Measurements from ENCODE around the gene OVOL3.
"Not testable (repeated sequence)": the region's sequence is repeated elsewhere in the genome, so short reads cannot be mapped to it uniquely, and the experiment has no call there.

OVOL3 gene

GRCh38 chr19:36110487-36111199, at the start of gene OVOL3:
Gene OVOL3, plus strand, starts transcription at chr19:36111143. Its CDS starts 60 bp downstream, at chr19:36111203.
- Histone ChIP-seq H3K27me3 (replicated peaks; ENCODE audit: control insufficient read depth, insufficient read depth, low read length) (no peaks in the 10 kb centered on the region), H3K36me3 (ENCODE audit: control insufficient read depth, insufficient read depth, low read length, severe bottlenecking) (peaks cover 9% of the 10 kb centered on the region), H3K4me1 (ENCODE audit: control insufficient read depth, insufficient read depth, low read length) (peaks cover 9% of the 10 kb centered on the region), H3K9ac (ENCODE audit: low read length) (no peak within 1 kb of the TSS), H3K4me3 (ENCODE audit: low read length) (no peak within 1 kb of the TSS), H3K9me3 (ENCODE audit: control insufficient read depth, low read length) (no peaks in the 10 kb centered on the region)
- no peak for DNase-seq (ENCODE audit: low read depth)

GRCh38 chr19:36061367-36061766, 49.6 kb upstream of the OVOL3 start:
- Histone ChIP-seq H3K36me3 (ENCODE audit: control insufficient read depth, insufficient read depth, low read length, severe bottlenecking) (no peaks in the 10 kb centered on the region), H3K9me3 (ENCODE audit: control insufficient read depth, low read length) (no peaks in the 10 kb centered on the region), H3K9ac (ENCODE audit: low read length) (no peak overlapping the region), H3K4me3 (ENCODE audit: low read length) (no peak overlapping the region), H3K4me1 (ENCODE audit: control insufficient read depth, insufficient read depth, low read length) (peaks cover 2% of the 10 kb centered on the region), H3K27me3 (replicated peaks; ENCODE audit: control insufficient read depth, insufficient read depth, low read length) (no peaks in the 10 kb centered on the region)
- no peak for DNase-seq (ENCODE audit: low read depth)

GRCh38 chr19:36064826-36065225, 46.1 kb upstream of the OVOL3 start:
- no peaks in the 10 kb centered on the region for H3K9me3 ChIP-seq (ENCODE audit: control insufficient read depth, low read length)
- DNase-seq (ENCODE audit: low read depth) = no peak
- no peak overlapping the region for H3K9ac ChIP-seq (ENCODE audit: low read length)
- no peaks in the 10 kb centered on the region for H3K27me3 ChIP-seq (replicated peaks; ENCODE audit: control insufficient read depth, insufficient read depth, low read length)
- no peaks in the 10 kb centered on the region for H3K36me3 ChIP-seq (ENCODE audit: control insufficient read depth, insufficient read depth, low read length, severe bottlenecking)
- no peak overlapping the region for H3K4me3 ChIP-seq (ENCODE audit: low read length)
- peaks cover 2% of the 10 kb centered on the region for H3K4me1 ChIP-seq (ENCODE audit: control insufficient read depth, insufficient read depth, low read length)

- Histone ChIP-seq H3K4me1 (ENCODE audit: control insufficient read depth, insufficient read depth, low read length) (peaks cover 7% of the 10 kb centered on the region), H3K4me3 (ENCODE audit: low read length) (no peak overlapping the region), H3K9ac (ENCODE audit: low read length) (no peak overlapping the region), H3K9me3 (ENCODE audit: control insufficient read depth, low read length) (no peaks in the 10 kb centered on the region), H3K36me3 (ENCODE audit: control insufficient read depth, insufficient read depth, low read length, severe bottlenecking) (no peaks in the 10 kb centered on the region), H3K27me3 (replicated peaks; ENCODE audit: control insufficient read depth, insufficient read depth, low read length) (no peaks in the 10 kb centered on the region)
- DNase-seq (ENCODE audit: low read depth) = no peak
These were observed 43.3 kb upstream of the OVOL3 start for GRCh38 chr19:36067681-36068080.

GRCh38 chr19:36068810-36069499, 42.0 kb upstream of the OVOL3 start:
- not testable (repeated sequence) for H3K27me3 ChIP-seq (replicated peaks; ENCODE audit: control insufficient read depth, insufficient read depth, low read length); H3K4me3 ChIP-seq (ENCODE audit: low read length); H3K9me3 ChIP-seq (ENCODE audit: control insufficient read depth, low read length); H3K9ac ChIP-seq (ENCODE audit: low read length); DNase-seq (ENCODE audit: low read depth); H3K36me3 ChIP-seq (ENCODE audit: control insufficient read depth, insufficient read depth, low read length, severe bottlenecking); H3K4me1 ChIP-seq (ENCODE audit: control insufficient read depth, insufficient read depth, low read length)

- Histone ChIP-seq H3K36me3 (ENCODE audit: control insufficient read depth, insufficient read depth, low read length, severe bottlenecking) (no peaks in the 10 kb centered on the region), H3K9ac (ENCODE audit: low read length) (no peak overlapping the region), H3K4me1 (ENCODE audit: control insufficient read depth, insufficient read depth, low read length) (peaks cover 4% of the 10 kb centered on the region), H3K9me3 (ENCODE audit: control insufficient read depth, low read length) (no peaks in the 10 kb centered on the region), H3K27me3 (replicated peaks; ENCODE audit: control insufficient read depth, insufficient read depth, low read length) (no peaks in the 10 kb centered on the region), H3K4me3 (ENCODE audit: low read length) (no peak overlapping the region)
- DNase-seq (ENCODE audit: low read depth) = no peak
These were observed 38.9 kb upstream of the OVOL3 start for GRCh38 chr19:36072081-36072480.

GRCh38 chr19:36073121-36073876, 37.6 kb upstream of the OVOL3 start:
- no peaks in the 10 kb centered on the region for H3K9me3 ChIP-seq (ENCODE audit: control insufficient read depth, low read length)
- peaks cover 4% of the 10 kb centered on the region for H3K4me1 ChIP-seq (ENCODE audit: control insufficient read depth, insufficient read depth, low read length)
- DNase-seq (ENCODE audit: low read depth) = no peak
- no peak overlapping the region for H3K9ac ChIP-seq (ENCODE audit: low read length)
- H3K36me3 ChIP-seq (ENCODE audit: control insufficient read depth, insufficient read depth, low read length, severe bottlenecking) = no peaks in the 10 kb centered on the region
- no peaks in the 10 kb centered on the region for H3K27me3 ChIP-seq (replicated peaks; ENCODE audit: control insufficient read depth, insufficient read depth, low read length)
- H3K4me3 ChIP-seq (ENCODE audit: low read length) = no peak overlapping the region

GRCh38 chr19:36079389-36079945, 31.5 kb upstream of the OVOL3 start:
- Histone ChIP-seq H3K27me3 (replicated peaks; ENCODE audit: control insufficient read depth, insufficient read depth, low read length) (no peaks in the 10 kb centered on the region), H3K9ac (ENCODE audit: low read length) (no peak overlapping the region), H3K4me1 (ENCODE audit: control insufficient read depth, insufficient read depth, low read length) (peaks cover 12% of the 10 kb centered on the region), H3K4me3 (ENCODE audit: low read length) (no peak overlapping the region), H3K36me3 (ENCODE audit: control insufficient read depth, insufficient read depth, low read length, severe bottlenecking) (no peaks in the 10 kb centered on the region), H3K9me3 (ENCODE audit: control insufficient read depth, low read length) (no peaks in the 10 kb centered on the region)
- no peak for DNase-seq (ENCODE audit: low read depth)

GRCh38 chr19:36081385-36081784, 29.6 kb upstream of the OVOL3 start:
- no peak overlapping the region for H3K9ac ChIP-seq (ENCODE audit: low read length)
- no peaks in the 10 kb centered on the region for H3K9me3 ChIP-seq (ENCODE audit: control insufficient read depth, low read length)
- H3K27me3 ChIP-seq (replicated peaks; ENCODE audit: control insufficient read depth, insufficient read depth, low read length) = no peaks in the 10 kb centered on the region
- peaks cover 12% of the 10 kb centered on the region for H3K4me1 ChIP-seq (ENCODE audit: control insufficient read depth, insufficient read depth, low read length)
- no peaks in the 10 kb centered on the region for H3K36me3 ChIP-seq (ENCODE audit: control insufficient read depth, insufficient read depth, low read length, severe bottlenecking)
- H3K4me3 ChIP-seq (ENCODE audit: low read length) = no peak overlapping the region
- DNase-seq (ENCODE audit: low read depth) = no peak

- Histone ChIP-seq H3K9ac (ENCODE audit: low read length) (no peak overlapping the region), H3K4me1 (ENCODE audit: control insufficient read depth, insufficient read depth, low read length) (peaks cover 12% of the 10 kb centered on the region), H3K4me3 (ENCODE audit: low read length) (no peak overlapping the region), H3K9me3 (ENCODE audit: control insufficient read depth, low read length) (no peaks in the 10 kb centered on the region), H3K27me3 (replicated peaks; ENCODE audit: control insufficient read depth, insufficient read depth, low read length) (no peaks in the 10 kb centered on the region), H3K36me3 (ENCODE audit: control insufficient read depth, insufficient read depth, low read length, severe bottlenecking) (no peaks in the 10 kb centered on the region)
- no peak for DNase-seq (ENCODE audit: low read depth)
These were observed 29.0 kb upstream of the OVOL3 start for GRCh38 chr19:36081894-36082293.

- DNase-seq (ENCODE audit: low read depth) = no peak
- Histone ChIP-seq H3K27me3 (replicated peaks; ENCODE audit: control insufficient read depth, insufficient read depth, low read length) (no peaks in the 10 kb centered on the region), H3K4me3 (ENCODE audit: low read length) (no peak overlapping the region), H3K36me3 (ENCODE audit: control insufficient read depth, insufficient read depth, low read length, severe bottlenecking) (no peaks in the 10 kb centered on the region), H3K4me1 (ENCODE audit: control insufficient read depth, insufficient read depth, low read length) (peaks cover 12% of the 10 kb centered on the region), H3K9ac (ENCODE audit: low read length) (no peak overlapping the region), H3K9me3 (ENCODE audit: control insufficient read depth, low read length) (no peaks in the 10 kb centered on the region)
These were observed 28.0 kb upstream of the OVOL3 start for GRCh38 chr19:36082916-36083315.

Measured in adipocyte (in vitro differentiated cells).